Activated T-helper 1 cell treated with Interleukin-2 at 50 U/mL for 16 hours (primary cell): ENCODE results near the gene ZNF692.
"Not testable (repeated sequence)": the region's sequence is repeated elsewhere in the genome, so short reads cannot be mapped to it uniquely, and the experiment has no call there.

Experiments
- DNase-seq: peaks from one replicate; pipeline ENCODE4 v3.0.0-alpha.2; 2020; ENCODE audit warnings: low read depth

The ZNF692 gene

GRCh38 chr1:248849637-248850036 is 9.2 kb downstream of the ZNF692 start:
- DNase-seq, result no peak

- DNase-seq, result no peak
These were observed 9.7 kb downstream of the ZNF692 start for GRCh38 chr1:248849152-248849551.

GRCh38 chr1:248848602-248849001 is 10.3 kb downstream of the ZNF692 start:
- no peak for DNase-seq

GRCh38 chr1:248847956-248848561 is 10.8 kb downstream of the ZNF692 start:
- DNase-seq, result no peak

- no peak for DNase-seq
These were observed 11.5 kb downstream of the ZNF692 start for GRCh38 chr1:248847181-248847955.

GRCh38 chr1:248844526-248844925 is 14.4 kb downstream of the ZNF692 start:
- no peak for DNase-seq

GRCh38 chr1:248843687-248844086 is 15.2 kb downstream of the ZNF692 start:
- DNase-seq, result no peak

- DNase-seq, result no peak
These were observed 16.0 kb downstream of the ZNF692 start for GRCh38 chr1:248842781-248843331.

GRCh38 chr1:248841702-248842395 is 17.0 kb downstream of the ZNF692 start:
- no peak for DNase-seq

GRCh38 chr1:248840946-248841345 is 17.9 kb downstream of the ZNF692 start:
- no peak for DNase-seq

GRCh38 chr1:248839168-248839555 is 19.7 kb downstream of the ZNF692 start:
- DNase-seq, result no peak

- DNase-seq, result peak; percentile 72
These were observed 20.3 kb downstream of the ZNF692 start for GRCh38 chr1:248838357-248839167.

GRCh38 chr1:248837781-248838356 is 21.0 kb downstream of the ZNF692 start, which contains the start of gene ZNF672:
ZNF672 (plus strand) TSS chr1:248838224; CDS start chr1:248847275, 9,051 bp downstream.
- DNase-seq, result peak; percentile 86

- DNase-seq, result no peak
These were observed 21.7 kb downstream of the ZNF692 start for GRCh38 chr1:248837045-248837780.

GRCh38 chr1:248834343-248834940 is 24.4 kb downstream of the ZNF692 start:
- no peak for DNase-seq

GRCh38 chr1:248831842-248832241 is 27.0 kb downstream of the ZNF692 start:
- DNase-seq, result no peak

GRCh38 chr1:248830718-248831017 is 28.2 kb downstream of the ZNF692 start:
- not testable (repeated sequence) for DNase-seq

GRCh38 chr1:248828845-248829244 is 30.0 kb downstream of the ZNF692 start:
- DNase-seq, result no peak

- DNase-seq, result peak; percentile 81
These were observed 32.8 kb downstream of the ZNF692 start, which contains the start of gene SH3BP5L for GRCh38 chr1:248825909-248826760. SH3BP5L (minus strand) TSS chr1:248825915; CDS start chr1:248824935, 980 bp downstream.

- DNase-seq, result no peak
These were observed 33.3 kb downstream of the ZNF692 start for GRCh38 chr1:248825573-248825908.
